HepG2 (cell line): ENCODE results near the gene CAMTA1. TPM values are rescaled to one million over a fixed set of nuclear protein-coding genes. Genes with fewer than 3 reads are reported as not detected.

Experiments
- AGO1 ChIP-seq: fragments of 200-400 bp; formaldehyde crosslinking; IDR thresholded peaks from 2 replicates; pipeline ENCODE4 v1.6.1; 2017; ENCODE audit warnings: mild to moderate bottlenecking, low read depth, low read length, moderate library complexity; ENCODE audit not compliant: poor library complexity, severe bottlenecking
- CENPT ChIP-seq: sonication (generic); formaldehyde crosslinking; IDR thresholded peaks from 2 replicates; pipeline ENCODE4 v1.8.0; 2022; ENCODE audit warnings: low read depth, mild to moderate bottlenecking, moderate library complexity, missing genetic modification reagents
- ERF ChIP-seq: IDR thresholded peaks from 2 replicates; pipeline ENCODE4 v1.6.1; 2018; ENCODE audit warnings: missing biosample characterization, missing genetic modification reagents
- GABPB1 ChIP-seq: IDR thresholded peaks from 2 replicates; pipeline ENCODE4 v1.6.1; 2016; ENCODE audit warnings: mild to moderate bottlenecking, missing genetic modification reagents, moderate library complexity, missing compliant biosample characterization
- HNRNPLL ChIP-seq: fragments of 200-400 bp; formaldehyde crosslinking; IDR thresholded peaks from 2 replicates; pipeline ENCODE4 v1.6.1; 2017; ENCODE audit warnings: mild to moderate bottlenecking, low read depth, low read length; ENCODE audit not compliant: poor library complexity, severe bottlenecking
- KDM3A ChIP-seq: IDR thresholded peaks from 2 replicates; pipeline ENCODE4 v1.6.1; 2018; ENCODE audit warnings: low read depth, missing compliant biosample characterization
- MBNL3 ChIP-seq: fragments of 250-450 bp; sonication (Bioruptor Pico); conservative IDR thresholded peaks from 2 replicates; pipeline ENCODE4 v1.8.0; 2022; ENCODE audit warnings: mild to moderate bottlenecking, inconsistent platforms
- MYC ChIP-seq: sonication (generic); formaldehyde crosslinking; IDR thresholded peaks from 2 replicates; pipeline ENCODE4 v1.9.0; 2021; ENCODE audit warnings: missing genetic modification reagents, borderline replicate concordance
- POGZ ChIP-seq: sonication (generic); formaldehyde crosslinking; IDR thresholded peaks from 2 replicates; pipeline ENCODE4 v1.4.0; 2020; ENCODE audit warnings: mild to moderate bottlenecking, missing genetic modification reagents
- SUZ12 ChIP-seq: fragments of 150-350 bp; IDR thresholded peaks from 2 replicates; pipeline ENCODE4 v1.6.1; 2014; ENCODE audit warnings: low read depth, low read length
- TGIF2 ChIP-seq: IDR thresholded peaks from 2 replicates; pipeline ENCODE4 v1.6.1; 2016; ENCODE audit warnings: control low read depth, missing compliant biosample characterization
- XRCC5 ChIP-seq: fragments of 200-400 bp; formaldehyde crosslinking; optimal IDR thresholded peaks from 2 replicates; pipeline ENCODE3; 2017; ENCODE audit warnings: mild to moderate bottlenecking, low read length
- ZBTB20 ChIP-seq: sonication (generic); formaldehyde crosslinking; IDR thresholded peaks from 2 replicates; pipeline ENCODE4 v1.8.1; 2023; ENCODE audit warnings: missing genetic modification reagents, low read depth, mild to moderate bottlenecking, borderline replicate concordance
- ZBTB38 ChIP-seq: sonication (generic); formaldehyde crosslinking; IDR thresholded peaks from 2 replicates; pipeline ENCODE4 v1.5.1; 2020; ENCODE audit warnings: mild to moderate bottlenecking, missing genetic modification reagents
- ZNF274 ChIP-seq: sonication (generic); formaldehyde crosslinking; IDR thresholded peaks from 2 replicates; pipeline ENCODE4 v1.5.1; 2020; ENCODE audit warnings: mild to moderate bottlenecking, missing genetic modification reagents
- ZNF788 ChIP-seq: sonication (generic); formaldehyde crosslinking; IDR thresholded peaks from 2 replicates; pipeline ENCODE4 v1.5.0; 2020; ENCODE audit warnings: mild to moderate bottlenecking, missing genetic modification reagents, borderline replicate concordance
- ZNF883 ChIP-seq: sonication (generic); formaldehyde crosslinking; IDR thresholded peaks from 2 replicates; pipeline ENCODE4 v1.5.1; 2020; ENCODE audit warnings: mild to moderate bottlenecking, missing genetic modification reagents; ENCODE audit errors: not compliant biosample characterization
- ZSCAN9 ChIP-seq: IDR thresholded peaks from 2 replicates; pipeline ENCODE4 v1.6.1; 2016; ENCODE audit warnings: borderline replicate concordance
- polyA plus RNA-seq, 8 experiments: library from polyadenylated mRNA; depleted of rRNA in 3 of 8; stranded (reverse) in 7 of 8; unstranded in 1 of 8; fragments of >200 nt; fragmentation: Illumina TruSeq in 4 of 8; extraction: Trizol in 4 of 8; gene quantifications; 2 replicates each; pipeline versions ENCODE4 v1.2.1 to v1.2.3, GENCODE V29; 2011 to 2016; ENCODE audit warnings: low read depth in 4 of 8, missing spikeins in 1 of 8, mixed read lengths in 1 of 8; ENCODE audit not compliant: insufficient read depth in 1 of 8
- total RNA-seq, 5 experiments: library from RNA; depleted of rRNA; stranded (reverse); fragments of >200 nt; fragmentation: Illumina TruSeq; extraction: Trizol; gene quantifications; 2 replicates each; pipeline ENCODE4 v1.2.3, GENCODE V29; 2016; ENCODE audit warnings: low read depth in 1 of 5
- TF ChIP-seq, protein P1 (sequence below): sonication (generic); formaldehyde crosslinking; IDR thresholded peaks from 2 replicates; pipeline ENCODE4 v1.5.1; 2020; ENCODE audit warnings: missing genetic modification reagents, mild to moderate bottlenecking, borderline replicate concordance
- TF ChIP-seq, protein P2 (sequence below): sonication (generic); formaldehyde crosslinking; IDR thresholded peaks from 2 replicates; pipeline ENCODE4 v1.4.0; 2020; ENCODE audit warnings: mild to moderate bottlenecking, low read depth, missing genetic modification reagents
- TF ChIP-seq, protein P3 (sequence below): sonication (generic); formaldehyde crosslinking; IDR thresholded peaks from 2 replicates; pipeline ENCODE4 v1.8.1; 2023; ENCODE audit warnings: mild to moderate bottlenecking, missing genetic modification reagents, borderline replicate concordance
- TF ChIP-seq, protein P4 (sequence below): sonication (generic); formaldehyde crosslinking; IDR thresholded peaks from 2 replicates; pipeline ENCODE4 v1.4.0; 2020; ENCODE audit warnings: missing genetic modification reagents
- TF ChIP-seq, protein P5 (sequence below): sonication (generic); formaldehyde crosslinking; IDR thresholded peaks from 2 replicates; pipeline ENCODE4 v1.8.1; 2023; ENCODE audit warnings: mild to moderate bottlenecking, missing genetic modification reagents

The CAMTA1 gene
- total and polyA plus RNA-seq, 2 of the 13 experiments (the other 11 are each of a cell fraction or from before 2014, with no cell fraction given) = 25.0 to 36.4 TPM

DNA sequence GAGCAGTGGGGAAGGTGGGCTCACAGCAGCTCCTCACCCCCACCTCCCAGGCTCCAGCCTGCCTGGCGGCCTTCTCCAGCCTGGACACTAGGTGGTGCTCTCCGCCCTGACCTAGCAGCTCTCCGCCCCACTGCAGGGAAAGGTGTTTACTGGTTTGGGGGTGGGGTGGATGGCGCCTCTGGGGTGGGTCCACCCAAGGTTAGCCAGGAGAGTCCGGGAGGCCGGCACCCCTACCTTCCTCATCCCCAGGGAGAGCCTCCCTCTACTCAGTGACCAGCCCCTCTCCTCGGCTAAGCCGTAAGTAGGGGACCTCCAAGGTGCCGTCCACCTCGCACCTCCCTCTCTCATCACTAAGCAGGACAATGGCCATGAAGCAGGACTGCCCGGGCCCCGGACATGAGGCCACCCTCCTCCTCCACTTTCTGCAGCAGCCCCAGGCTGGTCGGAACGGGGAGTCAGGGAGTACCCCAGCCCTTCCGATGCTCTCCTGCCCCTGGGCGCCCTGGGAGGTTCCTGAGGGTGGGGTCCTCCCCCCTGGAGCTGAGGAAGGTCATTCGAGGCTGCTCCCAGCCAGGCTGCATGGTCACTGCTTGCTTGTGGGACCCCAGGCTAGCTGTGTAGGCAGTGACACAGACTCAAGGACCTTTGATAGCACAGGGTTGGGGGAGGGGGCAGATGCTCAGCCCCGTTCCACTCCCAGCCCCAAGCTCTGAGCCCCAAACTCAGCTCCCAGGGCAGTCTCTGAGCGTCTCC is 884.5 kb downstream of the CAMTA1 start (continued):
- TF ChIP-seq ZSCAN9 (CRISPR knock-in tag) (no peak), HNRNPLL (peak; percentile 3), AGO1 (peak; percentile 8), POGZ (CRISPR knock-in tag) (no peak), ZBTB38 (CRISPR knock-in tag) (no peak), ERF (no peak), KDM3A (0 out of 2 replicates have a peak, but pooled peaks have one; percentile 59), CENPT (CRISPR knock-in tag) (no peak), ZNF883 (CRISPR knock-in tag) (no peak), ZBTB20 (no peak), MYC (CRISPR knock-in tag) (no peak), XRCC5 (peak; percentile 35), ZNF788 (peak; percentile 49; the same call in 1 of the 2 replicates), ZNF274 (CRISPR knock-in tag) (0 out of 2 replicates have a peak, but pooled peaks have one; percentile 53), MBNL3 (CRISPR knock-in tag) (no peak), TGIF2 (CRISPR knock-in tag) (no peak), SUZ12 (no peak), GABPB1 (CRISPR knock-in tag) (0 out of 2 replicates have a peak, but pooled peaks have one; percentile 25)
- TF ChIP-seq, protein P1, sequence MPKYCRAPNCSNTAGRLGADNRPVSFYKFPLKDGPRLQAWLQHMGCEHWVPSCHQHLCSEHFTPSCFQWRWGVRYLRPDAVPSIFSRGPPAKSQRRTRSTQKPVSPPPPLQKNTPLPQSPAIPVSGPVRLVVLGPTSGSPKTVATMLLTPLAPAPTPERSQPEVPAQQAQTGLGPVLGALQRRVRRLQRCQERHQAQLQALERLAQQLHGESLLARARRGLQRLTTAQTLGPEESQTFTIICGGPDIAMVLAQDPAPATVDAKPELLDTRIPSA = no peak
- TF ChIP-seq, protein P2, sequence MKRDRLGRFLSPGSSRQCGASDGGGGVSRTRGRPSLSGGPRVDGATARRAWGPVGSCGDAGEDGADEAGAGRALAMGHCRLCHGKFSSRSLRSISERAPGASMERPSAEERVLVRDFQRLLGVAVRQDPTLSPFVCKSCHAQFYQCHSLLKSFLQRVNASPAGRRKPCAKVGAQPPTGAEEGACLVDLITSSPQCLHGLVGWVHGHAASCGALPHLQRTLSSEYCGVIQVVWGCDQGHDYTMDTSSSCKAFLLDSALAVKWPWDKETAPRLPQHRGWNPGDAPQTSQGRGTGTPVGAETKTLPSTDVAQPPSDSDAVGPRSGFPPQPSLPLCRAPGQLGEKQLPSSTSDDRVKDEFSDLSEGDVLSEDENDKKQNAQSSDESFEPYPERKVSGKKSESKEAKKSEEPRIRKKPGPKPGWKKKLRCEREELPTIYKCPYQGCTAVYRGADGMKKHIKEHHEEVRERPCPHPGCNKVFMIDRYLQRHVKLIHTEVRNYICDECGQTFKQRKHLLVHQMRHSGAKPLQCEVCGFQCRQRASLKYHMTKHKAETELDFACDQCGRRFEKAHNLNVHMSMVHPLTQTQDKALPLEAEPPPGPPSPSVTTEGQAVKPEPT (CRISPR knock-in tag) = no peak
- TF ChIP-seq, protein P3, sequence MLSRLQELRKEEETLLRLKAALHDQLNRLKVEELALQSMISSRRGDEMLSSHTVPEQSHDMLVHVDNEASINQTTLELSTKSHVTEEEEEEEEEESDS (CRISPR knock-in tag) = no peak
- TF ChIP-seq, protein P4, sequence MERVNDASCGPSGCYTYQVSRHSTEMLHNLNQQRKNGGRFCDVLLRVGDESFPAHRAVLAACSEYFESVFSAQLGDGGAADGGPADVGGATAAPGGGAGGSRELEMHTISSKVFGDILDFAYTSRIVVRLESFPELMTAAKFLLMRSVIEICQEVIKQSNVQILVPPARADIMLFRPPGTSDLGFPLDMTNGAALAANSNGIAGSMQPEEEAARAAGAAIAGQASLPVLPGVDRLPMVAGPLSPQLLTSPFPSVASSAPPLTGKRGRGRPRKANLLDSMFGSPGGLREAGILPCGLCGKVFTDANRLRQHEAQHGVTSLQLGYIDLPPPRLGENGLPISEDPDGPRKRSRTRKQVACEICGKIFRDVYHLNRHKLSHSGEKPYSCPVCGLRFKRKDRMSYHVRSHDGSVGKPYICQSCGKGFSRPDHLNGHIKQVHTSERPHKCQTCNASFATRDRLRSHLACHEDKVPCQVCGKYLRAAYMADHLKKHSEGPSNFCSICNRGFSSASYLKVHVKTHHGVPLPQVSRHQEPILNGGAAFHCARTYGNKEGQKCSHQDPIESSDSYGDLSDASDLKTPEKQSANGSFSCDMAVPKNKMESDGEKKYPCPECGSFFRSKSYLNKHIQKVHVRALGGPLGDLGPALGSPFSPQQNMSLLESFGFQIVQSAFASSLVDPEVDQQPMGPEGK (CRISPR knock-in tag) = peak; percentile 76
- TF ChIP-seq, protein P5, sequence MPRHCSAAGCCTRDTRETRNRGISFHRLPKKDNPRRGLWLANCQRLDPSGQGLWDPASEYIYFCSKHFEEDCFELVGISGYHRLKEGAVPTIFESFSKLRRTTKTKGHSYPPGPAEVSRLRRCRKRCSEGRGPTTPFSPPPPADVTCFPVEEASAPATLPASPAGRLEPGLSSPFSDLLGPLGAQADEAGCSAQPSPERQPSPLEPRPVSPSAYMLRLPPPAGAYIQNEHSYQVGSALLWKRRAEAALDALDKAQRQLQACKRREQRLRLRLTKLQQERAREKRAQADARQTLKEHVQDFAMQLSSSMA (CRISPR knock-in tag) = no peak
